GM12801 (cell line): Measurements from ENCODE around the gene RARG.

Experiments used
- CTCF ChIP-seq: IDR thresholded peaks from one replicate; pipeline ENCODE4 v1.5.1; 2011; ENCODE audit warnings: control low read depth; ENCODE audit not compliant: insufficient read length; ENCODE audit errors: extremely low read depth

Gene RARG

GRCh38 chr12:53219956-53220693 lies 11.9 kb downstream of the RARG start:
- TF ChIP-seq CTCF = no peak

GRCh38 chr12:53219292-53219955 lies 12.6 kb downstream of the RARG start:
- no peak for TF ChIP-seq CTCF

- TF ChIP-seq CTCF = no peak
Observed at GRCh38 chr12:53218551-53219291, 13.3 kb downstream of the RARG start.

GRCh38 chr12:53217931-53218307 lies 14.1 kb downstream of the RARG start:
- no peak for TF ChIP-seq CTCF

- TF ChIP-seq CTCF = no peak
Observed at GRCh38 chr12:53217051-53217930, 14.7 kb downstream of the RARG start.

GRCh38 chr12:53215497-53215896 lies 16.5 kb downstream of the RARG start:
- no peak for TF ChIP-seq CTCF
